ENCODE measurements around the gene TCF25. TPM values are rescaled to one million over a fixed set of nuclear protein-coding genes. Genes with fewer than 3 reads are reported as not detected.

The TCF25 gene
- total RNA-seq, 1 donor from 2014 or later = 149 TPM

DNA sequence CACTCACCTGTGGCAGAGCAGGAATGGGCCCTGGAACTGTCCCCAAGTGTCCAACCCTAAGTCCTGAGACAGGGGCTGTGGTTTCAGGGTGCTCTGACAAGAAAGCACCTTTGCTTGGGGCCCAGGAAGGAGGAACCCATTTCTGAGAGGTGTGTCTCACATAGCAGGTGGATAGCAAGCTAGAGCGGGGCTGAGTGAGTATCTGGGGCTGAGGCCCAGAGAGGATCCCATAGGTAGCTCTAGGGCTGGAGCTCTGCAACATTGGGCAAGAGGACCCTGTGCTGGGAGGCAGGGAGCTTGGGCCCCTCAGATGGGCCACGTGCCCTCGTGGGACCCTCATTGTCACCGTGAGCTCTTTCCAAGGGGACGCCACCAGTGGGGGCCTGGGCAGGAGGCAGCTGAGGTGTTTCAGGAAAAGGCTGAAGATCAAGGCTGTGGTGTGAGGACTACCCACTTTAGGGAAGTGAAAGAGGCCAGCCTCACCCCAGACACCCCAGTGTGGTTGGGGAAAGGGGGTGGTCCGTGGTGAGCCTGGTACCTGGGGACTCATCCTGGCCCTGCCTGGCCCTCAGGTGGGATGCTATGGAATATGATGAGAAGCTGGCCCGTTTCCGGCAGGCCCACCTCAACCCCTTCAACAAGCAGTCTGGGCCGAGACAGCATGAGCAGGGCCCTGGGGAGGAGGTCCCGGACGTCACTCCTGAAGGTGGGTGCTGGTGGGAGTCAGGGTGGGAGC lies 80.4 kb downstream of the TCF25 start:
- TF ChIP-seq, protein P1, sequence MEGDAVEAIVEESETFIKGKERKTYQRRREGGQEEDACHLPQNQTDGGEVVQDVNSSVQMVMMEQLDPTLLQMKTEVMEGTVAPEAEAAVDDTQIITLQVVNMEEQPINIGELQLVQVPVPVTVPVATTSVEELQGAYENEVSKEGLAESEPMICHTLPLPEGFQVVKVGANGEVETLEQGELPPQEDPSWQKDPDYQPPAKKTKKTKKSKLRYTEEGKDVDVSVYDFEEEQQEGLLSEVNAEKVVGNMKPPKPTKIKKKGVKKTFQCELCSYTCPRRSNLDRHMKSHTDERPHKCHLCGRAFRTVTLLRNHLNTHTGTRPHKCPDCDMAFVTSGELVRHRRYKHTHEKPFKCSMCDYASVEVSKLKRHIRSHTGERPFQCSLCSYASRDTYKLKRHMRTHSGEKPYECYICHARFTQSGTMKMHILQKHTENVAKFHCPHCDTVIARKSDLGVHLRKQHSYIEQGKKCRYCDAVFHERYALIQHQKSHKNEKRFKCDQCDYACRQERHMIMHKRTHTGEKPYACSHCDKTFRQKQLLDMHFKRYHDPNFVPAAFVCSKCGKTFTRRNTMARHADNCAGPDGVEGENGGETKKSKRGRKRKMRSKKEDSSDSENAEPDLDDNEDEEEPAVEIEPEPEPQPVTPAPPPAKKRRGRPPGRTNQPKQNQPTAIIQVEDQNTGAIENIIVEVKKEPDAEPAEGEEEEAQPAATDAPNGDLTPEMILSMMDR (IDR thresholded peaks at IDR 0.05; ENCODE audit: insufficient read depth, low read length, poor library complexity, severe bottlenecking) = no peak

DNA sequence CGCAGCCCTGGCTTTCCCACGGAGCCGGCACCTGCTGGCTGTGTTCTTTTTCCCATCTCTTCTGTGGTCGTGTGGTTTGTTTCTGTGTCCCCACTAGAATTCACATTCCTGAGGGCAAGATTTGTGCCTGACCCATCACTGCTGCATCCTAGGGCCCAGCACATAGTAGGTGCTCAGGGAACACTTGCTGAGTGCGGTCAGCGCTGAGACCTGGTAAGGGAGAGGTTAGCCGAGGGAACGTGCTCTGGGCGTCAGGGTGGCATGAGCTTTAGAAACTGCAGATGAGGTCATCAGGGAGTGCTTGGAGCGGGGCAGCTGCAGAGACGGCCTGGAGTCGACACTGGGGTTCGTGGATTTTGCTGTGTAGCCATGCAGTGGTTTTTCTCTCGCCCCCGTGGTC lies 81.1 kb downstream of the TCF25 start:
- DNase-seq (ENCODE audit: low read depth) = no peak
- no peak overlapping the region for H3K4me3 ChIP-seq (ENCODE audit: low read depth, low read length)
- H3K36me3 ChIP-seq (ENCODE audit: control insufficient read depth, insufficient read depth, low read length) = no peaks in the 10 kb centered on the region
- TF ChIP-seq, protein P1 (IDR thresholded peaks at IDR 0.05; ENCODE audit: insufficient read depth, low read length, poor library complexity, severe bottlenecking) = no peak
- no peaks in the 10 kb centered on the region for H3K27me3 ChIP-seq (ENCODE audit: control insufficient read depth, insufficient read depth, low read length)

More for the DNA sequence above, 80.4 kb downstream of the TCF25 start:
- no peaks in the 10 kb centered on the region for H3K27me3 ChIP-seq (ENCODE audit: control insufficient read depth, insufficient read depth, low read length)
- no peak for DNase-seq (ENCODE audit: low read depth)
- H3K36me3 ChIP-seq (ENCODE audit: control insufficient read depth, insufficient read depth, low read length) = no peaks in the 10 kb centered on the region
- no peak overlapping the region for H3K4me3 ChIP-seq (ENCODE audit: low read depth, low read length)

DNA sequence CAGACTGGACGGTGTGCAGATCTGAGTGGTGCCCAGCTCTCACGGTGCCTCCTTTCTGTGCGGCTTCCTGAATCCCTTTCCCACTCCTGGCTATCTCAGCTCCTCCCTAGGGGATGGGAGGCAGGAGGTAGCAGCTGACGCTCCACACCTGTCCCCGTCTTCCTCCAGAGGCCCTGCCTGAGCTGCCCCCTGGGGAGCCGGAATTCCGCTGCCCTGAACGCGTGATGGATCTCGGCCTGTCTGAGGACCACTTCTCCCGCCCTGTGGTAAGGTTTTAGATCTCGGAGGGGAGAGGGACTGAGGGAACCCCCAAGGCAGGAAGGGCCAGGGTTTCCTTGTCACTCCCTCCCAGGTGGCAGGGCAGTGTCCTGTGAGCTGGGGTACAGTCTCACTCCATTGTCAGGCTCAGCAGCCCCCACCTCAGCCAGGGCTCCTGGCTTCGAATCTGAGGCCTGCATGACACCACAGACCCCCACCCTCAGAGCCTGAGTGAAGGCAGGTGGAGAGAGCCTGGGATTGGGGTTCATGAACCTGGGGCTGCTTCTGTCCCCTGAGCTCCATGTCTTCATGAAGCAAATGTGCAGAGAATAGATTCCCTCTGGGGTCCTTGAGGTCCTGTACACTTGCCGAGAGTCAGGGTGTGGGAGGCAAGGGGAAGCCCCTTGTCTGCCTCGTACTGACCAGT lies 81.8 kb downstream of the TCF25 start:
- TF ChIP-seq, protein P1 (IDR thresholded peaks at IDR 0.05; ENCODE audit: insufficient read depth, low read length, poor library complexity, severe bottlenecking) = no peak
- DNase-seq (ENCODE audit: low read depth) = no peak
- Histone ChIP-seq H3K4me3 (ENCODE audit: low read depth, low read length) (no peak overlapping the region), H3K27me3 (ENCODE audit: control insufficient read depth, insufficient read depth, low read length) (no peaks in the 10 kb centered on the region), H3K36me3 (ENCODE audit: control insufficient read depth, insufficient read depth, low read length) (peaks cover 1% of the 10 kb centered on the region)

DNA sequence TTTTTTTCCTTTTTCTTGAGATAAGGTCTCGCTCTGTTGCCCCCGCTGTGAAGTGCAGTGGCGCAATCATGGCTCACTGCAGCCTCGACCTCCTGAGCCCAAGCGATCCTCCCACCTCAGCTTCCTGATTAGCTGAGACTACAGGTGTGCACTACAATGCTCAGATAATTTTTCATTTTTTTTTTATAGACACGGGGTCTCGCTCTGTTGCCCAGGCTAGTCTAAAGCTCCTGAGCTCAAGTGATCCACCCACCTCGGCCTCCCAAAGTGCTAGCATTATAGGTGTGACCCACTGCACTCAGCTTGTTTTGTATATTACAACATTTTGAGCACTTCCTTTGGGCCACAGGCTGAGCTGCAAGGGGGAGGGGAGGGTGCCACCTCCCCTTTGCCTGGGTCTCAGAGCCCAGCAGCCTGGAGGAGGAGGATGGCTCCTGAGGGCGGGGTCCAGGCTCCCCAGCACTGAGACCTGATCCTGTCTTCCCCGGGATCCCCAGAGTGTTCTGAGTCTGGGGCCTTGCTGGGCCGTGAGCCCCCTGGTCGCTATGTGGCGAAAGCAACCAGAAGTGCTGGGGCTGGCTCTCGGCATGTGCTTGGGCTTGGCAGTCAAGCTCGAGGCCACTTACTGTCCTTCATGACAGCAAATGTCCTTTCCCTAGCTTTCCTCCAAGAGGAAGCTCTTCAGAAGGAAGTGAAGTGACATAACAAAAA lies 83.3 kb downstream of the TCF25 start:
- no peak for DNase-seq (ENCODE audit: low read depth)
- TF ChIP-seq, protein P1 (IDR thresholded peaks at IDR 0.05; ENCODE audit: insufficient read depth, low read length, poor library complexity, severe bottlenecking) = no peak

DNA sequence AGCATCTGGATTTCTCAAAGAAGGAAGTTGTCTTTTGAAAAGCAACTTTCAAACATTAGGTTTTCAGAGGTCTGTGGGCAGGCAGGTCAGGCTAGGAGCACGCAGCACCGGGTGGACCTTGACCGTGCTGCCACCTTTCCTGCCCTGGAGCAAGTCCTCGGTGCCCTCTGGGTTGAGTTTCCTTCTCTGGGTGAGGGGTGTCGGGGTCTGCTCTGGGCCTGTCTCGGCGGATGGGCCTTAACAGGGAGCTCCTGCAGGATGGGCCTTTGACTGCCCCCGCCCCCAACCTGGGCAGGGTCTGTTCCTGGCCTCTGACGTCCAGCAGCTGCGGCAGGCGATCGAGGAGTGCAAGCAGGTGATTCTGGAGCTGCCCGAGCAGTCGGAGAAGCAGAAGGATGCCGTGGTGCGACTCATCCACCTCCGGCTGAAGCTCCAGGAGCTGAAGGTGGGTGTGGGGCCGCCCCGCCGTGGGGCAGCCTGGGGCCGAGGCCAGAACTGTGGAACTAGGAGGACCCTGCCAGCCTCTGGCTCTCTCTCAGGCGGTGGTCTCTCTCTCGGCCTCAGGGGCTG lies 83.9 kb downstream of the TCF25 start:
- TF ChIP-seq, protein P1 (IDR thresholded peaks at IDR 0.05; ENCODE audit: insufficient read depth, low read length, poor library complexity, severe bottlenecking) = no peak
- Histone ChIP-seq H3K36me3 (ENCODE audit: control insufficient read depth, insufficient read depth, low read length) (peaks cover 1% of the 10 kb centered on the region), H3K4me3 (ENCODE audit: low read depth, low read length) (no peak overlapping the region), H3K27me3 (ENCODE audit: control insufficient read depth, insufficient read depth, low read length) (no peaks in the 10 kb centered on the region)
- no peak for DNase-seq (ENCODE audit: low read depth)

More for the DNA sequence above, 83.3 kb downstream of the TCF25 start:
- Histone ChIP-seq H3K36me3 (ENCODE audit: control insufficient read depth, insufficient read depth, low read length) (peaks cover 1% of the 10 kb centered on the region), H3K27me3 (ENCODE audit: control insufficient read depth, insufficient read depth, low read length) (no peaks in the 10 kb centered on the region), H3K4me3 (ENCODE audit: low read depth, low read length) (no peak overlapping the region)
